SK-N-SH (cell line): Measurements from ENCODE around the gene TAF13. TPM values are rescaled to one million over a fixed set of nuclear protein-coding genes. Genes with fewer than 3 reads are reported as not detected.

ENCODE experiments used
- CTCF ChIA-PET: fragments of 300-600, 350-600 bp; formaldehyde crosslinking; extraction: SDS; loops from one replicate; lab custom pipeline; 2021; lab: Yijun Ruan, JAX
- POLR2A ChIA-PET: fragments of 350-600 bp; sonication (Branson Sonifier 250); formaldehyde crosslinking; extraction: SDS; loops from one replicate; lab custom pipeline; 2020; ENCODE audit warnings: antibody characterized with exemption, inconsistent platforms; lab: Yijun Ruan, JAX
- DNase-seq: peaks from one replicate; pipeline ENCODE4 v3.0.0; 2012
- H2AFZ ChIP-seq: fragments of 200-600 bp; sonication (generic); 2 replicates; pipeline ENCODE4 v1.8.1; 2016; ENCODE audit warnings: antibody characterized with exemption, mild to moderate bottlenecking, low read depth
- H3F3A ChIP-seq: fragments of 200-600 bp; sonication (generic); replicated peaks from 2 replicates; pipeline ENCODE3; 2016; ENCODE audit warnings: antibody characterized with exemption, mild to moderate bottlenecking; ENCODE audit not compliant: insufficient read depth
- H3K27ac ChIP-seq, 2 experiments: fragments of 200-500 bp in 1 of 2; fragments of 200-600 bp in 1 of 2; sonication (Bioruptor generic) in 1 of 2; sonication (generic), shearing (Covaris generic) in 1 of 2; 2 replicates each; pipeline versions ENCODE4 v1.5.1 to v1.6.1; 2014 to 2016; ENCODE audit warnings: low read depth in 2 of 2, inconsistent platforms in 1 of 2, low read length in 1 of 2, mild to moderate bottlenecking in 1 of 2, mixed read lengths in 1 of 2
- H3K27me3 ChIP-seq: fragments of 200-600 bp; sonication (generic), shearing (Covaris generic); 2 replicates; pipeline ENCODE4 v1.6.1; 2016; ENCODE audit warnings: mixed run types; ENCODE audit not compliant: insufficient read depth
- H3K36me3 ChIP-seq, 2 experiments: fragments of 200-500 bp in 1 of 2; fragments of 200-600 bp in 1 of 2; sonication (Bioruptor generic) in 1 of 2; sonication (generic) in 1 of 2; replicated peaks in 1 of 2; 2 replicates each; pipeline versions ENCODE3 to v1.5.1; 2014 to 2016; ENCODE audit warnings: low read length in 1 of 2, mild to moderate bottlenecking in 1 of 2; ENCODE audit not compliant: insufficient read depth in 2 of 2, control insufficient read depth in 1 of 2
- H3K4me1 ChIP-seq, 2 experiments: fragments of 200-500 bp in 1 of 2; fragments of 200-600 bp in 1 of 2; sonication (Bioruptor generic) in 1 of 2; sonication (generic), shearing (Covaris generic) in 1 of 2; 2 replicates each; pipeline versions ENCODE4 v1.5.1 to v1.6.1; 2014 to 2016; ENCODE audit warnings: low read depth in 1 of 2, low read length in 1 of 2, mixed run types in 1 of 2; ENCODE audit not compliant: insufficient read depth in 2 of 2, control insufficient read depth in 1 of 2
- H3K4me2 ChIP-seq: fragments of 200-600 bp; sonication (generic), shearing (Covaris generic); 2 replicates; pipeline ENCODE4 v1.6.1; 2017; ENCODE audit warnings: mixed run types
- H3K4me3 ChIP-seq, 2 experiments: fragments of 200-500 bp in 1 of 2; fragments of 200-600 bp in 1 of 2; sonication (Bioruptor generic) in 1 of 2; sonication (generic), shearing (Covaris generic) in 1 of 2; 2 replicates each; pipeline versions ENCODE4 v1.5.1 to v1.8.1; 2014 to 2016; ENCODE audit warnings: low read depth in 2 of 2, inconsistent platforms in 1 of 2, low read length in 1 of 2, mild to moderate bottlenecking in 1 of 2, mixed read lengths in 1 of 2, moderate library complexity in 1 of 2
- H3K79me2 ChIP-seq: fragments of 200-600 bp; sonication (generic); 2 replicates; pipeline ENCODE4 v1.8.1; 2017; ENCODE audit warnings: mild to moderate bottlenecking; ENCODE audit not compliant: insufficient read depth
- H3K9ac ChIP-seq: fragments of 200-600 bp; sonication (generic); 2 replicates; pipeline ENCODE4 v1.6.1; 2017; ENCODE audit warnings: mixed run types
- H3K9me2 ChIP-seq: fragments of 200-600 bp; sonication (generic); 2 replicates; pipeline ENCODE4 v1.6.1; 2017; ENCODE audit warnings: mixed run types
- H3K9me3 ChIP-seq: fragments of 200-600 bp; sonication (generic); 2 replicates; pipeline ENCODE4 v1.6.1; 2017; ENCODE audit warnings: mixed run types, mild to moderate bottlenecking, moderate library complexity
- H4K20me1 ChIP-seq: fragments of 200-600 bp; sonication (generic); 2 replicates; pipeline ENCODE4 v1.6.1; 2017; ENCODE audit warnings: mild to moderate bottlenecking, mixed run types; ENCODE audit not compliant: insufficient read depth
- CTCF ChIP-seq: fragments of 200-600 bp; sonication (generic); IDR thresholded peaks from 2 replicates; pipeline ENCODE4 v1.6.1; 2017; ENCODE audit warnings: antibody characterized with exemption, mild to moderate bottlenecking, moderate library complexity
- ELF1 ChIP-seq: IDR thresholded peaks from 2 replicates; pipeline ENCODE4 v1.4.0; 2012
- FOXJ3 ChIP-seq: sonication (generic); formaldehyde crosslinking; IDR thresholded peaks from 2 replicates; pipeline ENCODE4 v1.5.1; 2020; ENCODE audit warnings: mild to moderate bottlenecking, missing genetic modification reagents
- GABPA ChIP-seq: IDR thresholded peaks from 2 replicates; pipeline ENCODE4 v1.4.0; 2012; ENCODE audit warnings: low read depth, mild to moderate bottlenecking
- NFIC ChIP-seq: IDR thresholded peaks from 2 replicates; pipeline ENCODE4 v1.4.0; 2012; ENCODE audit warnings: borderline replicate concordance
- PBX3 ChIP-seq: IDR thresholded peaks from 2 replicates; pipeline ENCODE4; 2012
- POLR2AphosphoS5 ChIP-seq: IDR thresholded peaks from 2 replicates; pipeline ENCODE4 v1.6.1; 2012; ENCODE audit warnings: low read depth, low read length
- RXRA ChIP-seq: IDR thresholded peaks from 2 replicates; pipeline ENCODE4 v1.4.0; 2012; ENCODE audit warnings: low read depth, mild to moderate bottlenecking, borderline replicate concordance
- SIN3A ChIP-seq: IDR thresholded peaks from 2 replicates; pipeline ENCODE4 v1.6.1; 2012; ENCODE audit warnings: low read depth, mild to moderate bottlenecking, low read length, moderate library complexity, borderline replicate concordance
- SMC3 ChIP-seq: IDR thresholded peaks from 2 replicates; pipeline ENCODE4 v1.6.1; 2012; ENCODE audit warnings: low read depth, low read length, improper control_type of control experiment
- YY1 ChIP-seq: IDR thresholded peaks from 2 replicates; pipeline ENCODE4 v1.4.0; 2012; ENCODE audit warnings: low read depth, mild to moderate bottlenecking
- WGBS: methylation state at CpG from one replicate; pipeline ENCODE4 v1.1.6; 2017; ENCODE audit warnings: low lambda C conversion rate; 5-methylcytosine and 5-hydroxymethylcytosine counted together
- polyA plus RNA-seq, 3 experiments: library from polyadenylated mRNA; depleted of rRNA; stranded (reverse); fragments of >200 nt; gene quantifications; 2 replicates each; pipeline ENCODE4 v1.2.3, GENCODE V29; 2012

Gene TAF13
- polyA plus RNA-seq, 1 of the 3 experiments (the other 2 are of a cell fraction), result 16.0 TPM

GRCh38 chr1:109080441-109081082 lies 4.8 kb upstream of the TAF13 start:
- Histone ChIP-seq H3K4me3 (no peak overlapping the region), H3K4me2 (no peak overlapping the region), H3K9me2 (no peaks in the 10 kb centered on the region), H3K27ac (no peak overlapping the region), H4K20me1 (no peaks in the 10 kb centered on the region), H3K36me3 (no peaks in the 10 kb centered on the region), H3K9ac (no peak overlapping the region), H3K4me1 (no peaks in the 10 kb centered on the region; a peak in 1 of 4 replicates), H3F3A (no peaks in the 10 kb centered on the region), H2AFZ (no peak overlapping the region), H3K79me2 (peaks cover 2% of the 10 kb centered on the region), H3K27me3 (no peaks in the 10 kb centered on the region), H3K9me3 (no peaks in the 10 kb centered on the region)
- CTCF ChIA-PET, result interaction anchor here (1.5 kb wide), 1 partner anchor 19 kb away, joined by 6 read pairs; no protein-coding TSS in a partner anchor
- 83% methylated on average over 5 of the region's 5 CpGs for WGBS
- POLR2A ChIA-PET, result no interaction called here
- no peak for DNase-seq
- TF ChIP-seq SIN3A (no peak), YY1 (no peak), ELF1 (no peak), POLR2AphosphoS5 (no peak), SMC3 (no peak), RXRA (no peak), CTCF (no peak)

- H3K27me3 ChIP-seq, result no peaks in the 10 kb centered on the region
- 97% methylated on average over 2 of the region's 2 CpGs for WGBS
- H3F3A ChIP-seq, result peaks cover 6% of the 10 kb centered on the region
- no peak overlapping the region for H2AFZ ChIP-seq
- no peaks in the 10 kb centered on the region for H3K9me2 ChIP-seq
- H3K9me3 ChIP-seq, result no peaks in the 10 kb centered on the region
- H3K36me3 ChIP-seq, result no peaks in the 10 kb centered on the region
- TF ChIP-seq NFIC, result no peak
- TF ChIP-seq POLR2AphosphoS5, result no peak
- no peak for TF ChIP-seq FOXJ3 (CRISPR knock-in tag)
- no peak for TF ChIP-seq GABPA
- TF ChIP-seq PBX3, result no peak
- no peak for TF ChIP-seq RXRA
- H3K27ac ChIP-seq, result no peak overlapping the region
- CTCF ChIA-PET, result interaction anchor here (0.9 kb wide), 1 partner anchor 21 kb away, joined by 3 read pairs; no protein-coding TSS in a partner anchor
- H3K9ac ChIP-seq, result no peak overlapping the region
- H3K79me2 ChIP-seq, result peaks cover 16% of the 10 kb centered on the region
- H4K20me1 ChIP-seq, result no peaks in the 10 kb centered on the region
- POLR2A ChIA-PET, result no interaction called here
- no peak overlapping the region for H3K4me3 ChIP-seq
- DNase-seq, result no peak
- no peak overlapping the region for H3K4me2 ChIP-seq
- H3K4me1 ChIP-seq, result no peaks in the 10 kb centered on the region; a peak in 2 of 4 replicates
These were observed 3.4 kb upstream of the TAF13 start for GRCh38 chr1:109079240-109079622.
